ENCODE results near the gene HTRA2.

DNA sequence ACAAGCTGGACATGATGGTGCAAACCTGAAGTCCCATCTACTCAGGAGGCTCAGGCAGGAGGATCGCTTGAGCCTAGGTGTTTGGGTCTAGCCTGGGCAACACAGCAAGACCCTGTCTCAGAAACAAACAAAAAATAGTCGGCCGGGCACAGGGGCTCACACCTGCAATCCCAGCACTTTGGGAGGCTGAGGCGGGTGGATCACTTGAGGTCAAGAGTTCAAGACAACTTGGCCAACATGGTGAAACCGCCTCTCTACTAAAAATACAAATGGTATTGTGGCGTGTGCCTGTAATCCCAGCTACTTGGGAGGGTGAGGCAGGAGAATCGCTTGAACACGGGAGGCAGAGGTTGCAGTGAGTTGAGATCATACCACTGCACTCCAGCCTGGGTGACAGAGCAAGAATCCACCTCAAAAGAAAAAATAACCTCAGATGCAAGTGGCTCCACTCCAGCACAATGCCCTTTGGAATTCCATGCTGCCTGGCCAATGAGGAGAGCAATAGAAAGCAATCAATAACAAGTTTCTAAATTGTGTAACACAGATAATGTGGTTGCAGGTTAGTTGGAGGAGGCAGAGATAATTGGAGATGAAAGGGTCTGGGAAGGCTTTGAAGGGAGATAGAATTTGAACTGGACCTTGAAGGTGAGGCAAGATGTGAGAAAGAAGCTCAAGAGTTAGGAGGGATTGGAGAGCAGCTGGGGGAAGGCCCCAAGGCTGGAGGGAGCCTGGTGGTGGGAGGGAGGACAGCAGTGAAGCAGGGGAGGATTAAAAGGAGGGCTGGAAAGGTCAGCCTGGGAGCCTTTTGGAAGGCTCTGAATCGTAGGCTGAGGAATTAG, 40.9 kb upstream of the HTRA2 start:
- TF ChIP-seq POLR2A (IDR thresholded peaks at IDR 0.05), result no peak
- TF ChIP-seq, protein P1, sequence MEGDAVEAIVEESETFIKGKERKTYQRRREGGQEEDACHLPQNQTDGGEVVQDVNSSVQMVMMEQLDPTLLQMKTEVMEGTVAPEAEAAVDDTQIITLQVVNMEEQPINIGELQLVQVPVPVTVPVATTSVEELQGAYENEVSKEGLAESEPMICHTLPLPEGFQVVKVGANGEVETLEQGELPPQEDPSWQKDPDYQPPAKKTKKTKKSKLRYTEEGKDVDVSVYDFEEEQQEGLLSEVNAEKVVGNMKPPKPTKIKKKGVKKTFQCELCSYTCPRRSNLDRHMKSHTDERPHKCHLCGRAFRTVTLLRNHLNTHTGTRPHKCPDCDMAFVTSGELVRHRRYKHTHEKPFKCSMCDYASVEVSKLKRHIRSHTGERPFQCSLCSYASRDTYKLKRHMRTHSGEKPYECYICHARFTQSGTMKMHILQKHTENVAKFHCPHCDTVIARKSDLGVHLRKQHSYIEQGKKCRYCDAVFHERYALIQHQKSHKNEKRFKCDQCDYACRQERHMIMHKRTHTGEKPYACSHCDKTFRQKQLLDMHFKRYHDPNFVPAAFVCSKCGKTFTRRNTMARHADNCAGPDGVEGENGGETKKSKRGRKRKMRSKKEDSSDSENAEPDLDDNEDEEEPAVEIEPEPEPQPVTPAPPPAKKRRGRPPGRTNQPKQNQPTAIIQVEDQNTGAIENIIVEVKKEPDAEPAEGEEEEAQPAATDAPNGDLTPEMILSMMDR (IDR thresholded peaks at IDR 0.05), result no peak
